ENCODE measurements around the gene COG5.

DNA sequence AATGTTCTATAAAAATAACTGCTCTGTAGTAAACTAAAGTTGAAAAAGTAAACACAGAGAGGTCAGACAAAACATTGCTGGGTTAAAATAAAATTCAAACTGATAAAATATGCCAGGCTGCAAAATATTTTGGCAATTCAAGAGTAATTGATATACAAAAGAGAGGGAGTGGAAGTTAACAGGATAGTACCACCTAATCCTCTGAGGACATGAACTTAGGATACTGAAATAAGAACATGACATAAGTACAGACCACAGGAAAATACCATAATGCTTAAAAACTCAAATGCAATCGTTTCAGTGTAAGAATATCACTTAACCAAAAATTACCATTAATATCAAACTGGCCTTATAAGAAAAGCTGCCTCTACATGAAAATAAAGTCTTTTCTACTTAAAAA, 131.5 kb downstream of the COG5 start:
- TF ChIP-seq, protein P1, sequence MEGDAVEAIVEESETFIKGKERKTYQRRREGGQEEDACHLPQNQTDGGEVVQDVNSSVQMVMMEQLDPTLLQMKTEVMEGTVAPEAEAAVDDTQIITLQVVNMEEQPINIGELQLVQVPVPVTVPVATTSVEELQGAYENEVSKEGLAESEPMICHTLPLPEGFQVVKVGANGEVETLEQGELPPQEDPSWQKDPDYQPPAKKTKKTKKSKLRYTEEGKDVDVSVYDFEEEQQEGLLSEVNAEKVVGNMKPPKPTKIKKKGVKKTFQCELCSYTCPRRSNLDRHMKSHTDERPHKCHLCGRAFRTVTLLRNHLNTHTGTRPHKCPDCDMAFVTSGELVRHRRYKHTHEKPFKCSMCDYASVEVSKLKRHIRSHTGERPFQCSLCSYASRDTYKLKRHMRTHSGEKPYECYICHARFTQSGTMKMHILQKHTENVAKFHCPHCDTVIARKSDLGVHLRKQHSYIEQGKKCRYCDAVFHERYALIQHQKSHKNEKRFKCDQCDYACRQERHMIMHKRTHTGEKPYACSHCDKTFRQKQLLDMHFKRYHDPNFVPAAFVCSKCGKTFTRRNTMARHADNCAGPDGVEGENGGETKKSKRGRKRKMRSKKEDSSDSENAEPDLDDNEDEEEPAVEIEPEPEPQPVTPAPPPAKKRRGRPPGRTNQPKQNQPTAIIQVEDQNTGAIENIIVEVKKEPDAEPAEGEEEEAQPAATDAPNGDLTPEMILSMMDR (conservative IDR thresholded peaks at IDR 0.05; ENCODE audit: low read length), result no peak
- TF ChIP-seq EZH2phosphoT487 (IDR thresholded peaks at IDR 0.05; ENCODE audit: borderline replicate concordance), result no peak

All from Loucy (cell line).